ENCODE data around the gene ACOXL. TPM values are rescaled to one million over a fixed set of nuclear protein-coding genes. Genes with fewer than 3 reads are reported as not detected.

Gene ACOXL
- total RNA-seq, 2 experiments from 2014 or later = not detected

- peaks cover 5% of the 10 kb centered on the region for H3K4me1 Mint-ChIP-seq
- H3K27ac Mint-ChIP-seq = no peak overlapping the region
- no peaks in the 10 kb centered on the region for H3K36me3 Mint-ChIP-seq
- ATAC-seq (ENCODE audit: low read depth) = no peak
- H3K27me3 Mint-ChIP-seq = peaks cover 32% of the 10 kb centered on the region
- H3K9me3 Mint-ChIP-seq = no peaks in the 10 kb centered on the region
- DNase-seq = no peak
- POLR2A ChIA-PET = no interaction called here
- H3K4me3 Mint-ChIP-seq = no peak overlapping the region
These were observed 48.1 kb downstream of the ACOXL start for GRCh38 chr2:110780461-110780860.

- Mint-ChIP-seq H3K9me3 (peaks cover 1% of the 10 kb centered on the region), H3K4me3 (no peak overlapping the region), H3K27me3 (peaks cover 35% of the 10 kb centered on the region), H3K27ac (no peak overlapping the region), H3K36me3 (no peaks in the 10 kb centered on the region), H3K4me1 (peaks cover 5% of the 10 kb centered on the region)
- POLR2A ChIA-PET = no interaction called here
- DNase-seq (no peak), ATAC-seq (ENCODE audit: low read depth) (no peak)
These were observed 51.0 kb downstream of the ACOXL start for GRCh38 chr2:110783196-110783873.

GRCh38 chr2:110784047-110784631, 51.8 kb downstream of the ACOXL start:
- no peak for DNase-seq

GRCh38 chr2:110785439-110785838, 53.1 kb downstream of the ACOXL start:
- H3K9me3 Mint-ChIP-seq = peaks cover 1% of the 10 kb centered on the region
- peaks cover 33% of the 10 kb centered on the region for H3K27me3 Mint-ChIP-seq
- ATAC-seq (ENCODE audit: low read depth) (no peak), DNase-seq (no peak)
- H3K36me3 Mint-ChIP-seq = no peaks in the 10 kb centered on the region
- peaks cover 1% of the 10 kb centered on the region for H3K4me1 Mint-ChIP-seq
- no peak overlapping the region for H3K4me3 Mint-ChIP-seq
- POLR2A ChIA-PET = no interaction called here
- H3K27ac Mint-ChIP-seq = no peak overlapping the region

More at GRCh38 chr2:110784047-110784631, 51.8 kb downstream of the ACOXL start:
- Mint-ChIP-seq H3K27me3 (peaks cover 32% of the 10 kb centered on the region), H3K36me3 (no peaks in the 10 kb centered on the region), H3K4me1 (peaks cover 3% of the 10 kb centered on the region), H3K4me3 (no peak overlapping the region), H3K9me3 (peaks cover 1% of the 10 kb centered on the region), H3K27ac (no peak overlapping the region)
- POLR2A ChIA-PET = no interaction called here
- no peak for ATAC-seq (ENCODE audit: low read depth)

GRCh38 chr2:110788976-110789375, 56.6 kb downstream of the ACOXL start:
- DNase-seq (no peak), ATAC-seq (ENCODE audit: low read depth) (no peak)
- no peaks in the 10 kb centered on the region for H3K36me3 Mint-ChIP-seq
- peaks cover 1% of the 10 kb centered on the region for H3K9me3 Mint-ChIP-seq
- H3K4me1 Mint-ChIP-seq = no peaks in the 10 kb centered on the region
- H3K4me3 Mint-ChIP-seq = no peak overlapping the region
- no peak overlapping the region for H3K27ac Mint-ChIP-seq
- H3K27me3 Mint-ChIP-seq = peaks cover 39% of the 10 kb centered on the region
- POLR2A ChIA-PET = no interaction called here

GRCh38 chr2:110789706-110790105, 57.3 kb downstream of the ACOXL start:
- no peak overlapping the region for H3K4me3 Mint-ChIP-seq
- H3K36me3 Mint-ChIP-seq = no peaks in the 10 kb centered on the region
- peaks cover 1% of the 10 kb centered on the region for H3K9me3 Mint-ChIP-seq
- ATAC-seq (ENCODE audit: low read depth) (no peak), DNase-seq (no peak)
- no peaks in the 10 kb centered on the region for H3K4me1 Mint-ChIP-seq
- POLR2A ChIA-PET = no interaction called here
- no peak overlapping the region for H3K27ac Mint-ChIP-seq
- peaks cover 40% of the 10 kb centered on the region for H3K27me3 Mint-ChIP-seq

- no peaks in the 10 kb centered on the region for H3K9me3 Mint-ChIP-seq
- DNase-seq (no peak), ATAC-seq (ENCODE audit: low read depth) (no peak)
- no peak overlapping the region for H3K27ac Mint-ChIP-seq
- H3K36me3 Mint-ChIP-seq = no peaks in the 10 kb centered on the region
- H3K27me3 Mint-ChIP-seq = peaks cover 41% of the 10 kb centered on the region
- no peak overlapping the region for H3K4me3 Mint-ChIP-seq
- H3K4me1 Mint-ChIP-seq = no peaks in the 10 kb centered on the region
- POLR2A ChIA-PET = no interaction called here
These were observed 58.5 kb downstream of the ACOXL start for GRCh38 chr2:110790907-110791306.

GRCh38 chr2:110791435-110791834, 59.1 kb downstream of the ACOXL start:
- no peaks in the 10 kb centered on the region for H3K4me1 Mint-ChIP-seq
- no peaks in the 10 kb centered on the region for H3K36me3 Mint-ChIP-seq
- POLR2A ChIA-PET = no interaction called here
- no peak for ATAC-seq (ENCODE audit: low read depth)
- no peak overlapping the region for H3K27ac Mint-ChIP-seq
- peaks cover 42% of the 10 kb centered on the region for H3K27me3 Mint-ChIP-seq
- no peak for DNase-seq
- no peaks in the 10 kb centered on the region for H3K9me3 Mint-ChIP-seq
- H3K4me3 Mint-ChIP-seq = no peak overlapping the region

GRCh38 chr2:110793034-110793433, 60.7 kb downstream of the ACOXL start:
- Mint-ChIP-seq H3K9me3 (no peaks in the 10 kb centered on the region), H3K4me1 (no peaks in the 10 kb centered on the region), H3K36me3 (no peaks in the 10 kb centered on the region), H3K27ac (no peak overlapping the region), H3K4me3 (no peak overlapping the region), H3K27me3 (peaks cover 43% of the 10 kb centered on the region)
- ATAC-seq (ENCODE audit: low read depth) = no peak
- POLR2A ChIA-PET = no interaction called here
- DNase-seq = no peak

GRCh38 chr2:110794390-110794789, 62.0 kb downstream of the ACOXL start:
- Mint-ChIP-seq H3K36me3 (no peaks in the 10 kb centered on the region), H3K9me3 (no peaks in the 10 kb centered on the region), H3K4me3 (no peak overlapping the region), H3K27me3 (peaks cover 42% of the 10 kb centered on the region), H3K27ac (no peak overlapping the region), H3K4me1 (no peaks in the 10 kb centered on the region)
- POLR2A ChIA-PET = no interaction called here
- no peak for DNase-seq
- ATAC-seq (ENCODE audit: low read depth) = no peak

GRCh38 chr2:110794951-110795350, 62.6 kb downstream of the ACOXL start:
- H3K27me3 Mint-ChIP-seq = peaks cover 37% of the 10 kb centered on the region
- no peak overlapping the region for H3K27ac Mint-ChIP-seq
- H3K4me1 Mint-ChIP-seq = no peaks in the 10 kb centered on the region
- DNase-seq (no peak), ATAC-seq (ENCODE audit: low read depth) (no peak)
- H3K9me3 Mint-ChIP-seq = no peaks in the 10 kb centered on the region
- no peaks in the 10 kb centered on the region for H3K36me3 Mint-ChIP-seq
- POLR2A ChIA-PET = no interaction called here
- H3K4me3 Mint-ChIP-seq = no peak overlapping the region

- ATAC-seq (ENCODE audit: low read depth) (no peak), DNase-seq (no peak)
- no peaks in the 10 kb centered on the region for H3K4me1 Mint-ChIP-seq
- POLR2A ChIA-PET = no interaction called here
- H3K4me3 Mint-ChIP-seq = no peak overlapping the region
- peaks cover 40% of the 10 kb centered on the region for H3K27me3 Mint-ChIP-seq
- no peak overlapping the region for H3K27ac Mint-ChIP-seq
- H3K9me3 Mint-ChIP-seq = no peaks in the 10 kb centered on the region
- no peaks in the 10 kb centered on the region for H3K36me3 Mint-ChIP-seq
These were observed 64.4 kb downstream of the ACOXL start for GRCh38 chr2:110796716-110797301.

GRCh38 chr2:110799376-110799775, 67.0 kb downstream of the ACOXL start:
- Mint-ChIP-seq H3K36me3 (no peaks in the 10 kb centered on the region), H3K27me3 (peaks cover 46% of the 10 kb centered on the region), H3K4me1 (no peaks in the 10 kb centered on the region), H3K9me3 (no peaks in the 10 kb centered on the region), H3K4me3 (no peak overlapping the region), H3K27ac (no peak overlapping the region)
- DNase-seq (no peak), ATAC-seq (ENCODE audit: low read depth) (no peak)
- POLR2A ChIA-PET = no interaction called here

Measured in activated naive CD8-positive, alpha-beta T cell treated with anti-CD3 and anti-CD28 coated beads, Interleukin-2, amount 10 ng/mL, durations not matched to agents 7 days and 5 days (primary cell).